Measurements from ENCODE around the gene FKRP.
A peak's percentile ranks its signal among the peaks of the same experiment; 100 is the strongest.
"Not testable (repeated sequence)": the region's sequence is repeated elsewhere in the genome, so short reads cannot be mapped to it uniquely, and the experiment has no call there.

FKRP gene, protein sequence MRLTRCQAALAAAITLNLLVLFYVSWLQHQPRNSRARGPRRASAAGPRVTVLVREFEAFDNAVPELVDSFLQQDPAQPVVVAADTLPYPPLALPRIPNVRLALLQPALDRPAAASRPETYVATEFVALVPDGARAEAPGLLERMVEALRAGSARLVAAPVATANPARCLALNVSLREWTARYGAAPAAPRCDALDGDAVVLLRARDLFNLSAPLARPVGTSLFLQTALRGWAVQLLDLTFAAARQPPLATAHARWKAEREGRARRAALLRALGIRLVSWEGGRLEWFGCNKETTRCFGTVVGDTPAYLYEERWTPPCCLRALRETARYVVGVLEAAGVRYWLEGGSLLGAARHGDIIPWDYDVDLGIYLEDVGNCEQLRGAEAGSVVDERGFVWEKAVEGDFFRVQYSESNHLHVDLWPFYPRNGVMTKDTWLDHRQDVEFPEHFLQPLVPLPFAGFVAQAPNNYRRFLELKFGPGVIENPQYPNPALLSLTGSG

DNA sequence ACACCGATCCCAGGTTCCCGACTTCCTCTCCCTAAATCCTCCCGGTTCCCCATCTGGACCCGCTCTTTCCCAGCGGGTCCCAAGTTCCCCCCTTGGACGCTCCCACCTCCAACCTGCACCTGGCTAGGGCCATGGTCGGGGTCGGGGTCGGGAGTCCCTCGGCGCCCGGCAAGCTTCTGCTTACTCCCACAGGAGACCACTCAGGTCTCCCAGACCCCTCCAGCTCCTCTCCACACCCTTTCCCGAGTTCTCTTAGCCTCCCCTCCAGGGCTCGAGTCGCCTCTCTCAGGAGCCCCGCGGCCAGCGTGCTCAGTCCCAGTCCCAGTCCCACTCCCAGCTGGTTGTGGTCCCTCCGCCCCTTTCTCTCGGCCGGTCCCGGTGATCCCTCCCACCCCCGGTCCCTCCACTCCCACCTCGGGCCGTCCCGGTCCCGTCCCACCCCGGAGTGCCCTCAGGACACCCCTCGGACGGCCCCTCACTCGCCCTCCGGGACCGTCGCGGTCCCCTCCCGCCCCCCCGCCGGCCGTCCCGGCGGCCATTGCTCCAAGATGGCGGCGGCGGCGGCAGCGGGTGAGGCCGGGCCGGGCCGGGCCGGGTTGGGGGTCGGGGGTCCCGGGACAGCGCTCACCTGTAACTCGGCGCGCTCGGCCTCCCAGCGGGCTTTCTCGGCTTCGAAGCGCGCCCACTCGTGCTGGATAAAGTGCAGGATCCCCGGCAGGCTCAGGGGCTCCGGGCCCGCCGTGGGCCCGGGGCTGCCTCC is at the start of gene FKRP:
FKRP (plus strand) TSS at position 537 of the 760 bp plus-strand sequence. CDS start 9,394 bp downstream, outside the sequence.
- FAIRE-seq (no peak), DNase-seq (ENCODE audit: insufficient read length, low spot score) (no peak)

DNA sequence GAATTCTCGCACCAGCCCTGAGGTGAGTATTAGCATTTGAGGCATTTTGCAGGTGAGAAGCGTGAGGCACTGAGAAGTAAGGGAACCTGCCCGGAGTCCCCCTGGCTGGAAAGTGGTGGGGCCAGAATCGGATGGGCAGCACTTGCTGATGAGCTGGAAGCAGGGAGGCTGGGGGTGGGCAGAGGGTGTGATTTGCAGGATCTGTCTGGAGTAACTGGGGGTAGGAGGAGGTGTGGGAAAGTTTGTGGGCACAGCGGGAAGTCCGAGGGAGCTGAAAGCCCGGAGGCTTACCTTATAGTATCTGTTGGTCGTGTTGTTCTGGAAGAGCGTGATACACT is 49.0 kb upstream of the FKRP start:
- FAIRE-seq (no peak), DNase-seq (ENCODE audit: insufficient read length, low spot score) (no peak)

DNA sequence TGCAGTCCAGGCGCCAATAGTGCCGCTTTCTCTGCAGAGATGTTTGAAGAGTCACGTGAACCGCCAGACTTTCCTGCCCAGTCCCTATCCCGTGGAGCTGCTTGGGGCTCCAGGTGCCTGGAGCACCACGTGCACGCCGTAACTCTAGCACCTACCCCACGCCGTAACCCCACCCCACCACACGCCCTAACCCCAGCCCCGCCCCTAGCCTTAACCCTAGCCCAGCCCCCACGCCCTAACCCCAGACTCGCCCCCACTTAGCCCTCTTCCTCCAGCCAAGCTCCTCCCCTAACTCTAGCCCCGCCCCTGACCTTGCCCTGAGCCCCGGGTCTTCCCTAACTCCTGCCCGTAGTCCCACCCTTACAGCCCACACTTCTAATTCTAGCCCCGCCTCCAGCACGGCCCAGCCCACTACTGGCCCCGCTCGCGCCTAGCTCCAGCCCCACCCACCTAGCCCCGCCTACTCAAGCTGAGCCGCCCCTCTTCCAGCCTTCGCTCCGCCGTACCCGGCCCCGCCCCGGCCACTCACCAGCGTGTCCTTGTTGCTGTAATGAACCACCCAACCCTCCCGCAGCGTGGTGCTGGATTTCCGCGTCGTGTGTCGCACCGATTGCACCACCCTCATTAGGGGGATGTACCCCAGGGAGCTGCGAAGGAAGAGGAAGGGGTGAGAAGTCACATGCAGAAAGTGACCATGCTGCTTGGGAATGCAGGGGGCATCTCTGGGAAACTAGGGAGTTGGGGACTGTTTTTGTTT is 48.5 kb upstream of the FKRP start:
- FAIRE-seq (no peak), DNase-seq (ENCODE audit: insufficient read length, low spot score) (no peak)

DNA sequence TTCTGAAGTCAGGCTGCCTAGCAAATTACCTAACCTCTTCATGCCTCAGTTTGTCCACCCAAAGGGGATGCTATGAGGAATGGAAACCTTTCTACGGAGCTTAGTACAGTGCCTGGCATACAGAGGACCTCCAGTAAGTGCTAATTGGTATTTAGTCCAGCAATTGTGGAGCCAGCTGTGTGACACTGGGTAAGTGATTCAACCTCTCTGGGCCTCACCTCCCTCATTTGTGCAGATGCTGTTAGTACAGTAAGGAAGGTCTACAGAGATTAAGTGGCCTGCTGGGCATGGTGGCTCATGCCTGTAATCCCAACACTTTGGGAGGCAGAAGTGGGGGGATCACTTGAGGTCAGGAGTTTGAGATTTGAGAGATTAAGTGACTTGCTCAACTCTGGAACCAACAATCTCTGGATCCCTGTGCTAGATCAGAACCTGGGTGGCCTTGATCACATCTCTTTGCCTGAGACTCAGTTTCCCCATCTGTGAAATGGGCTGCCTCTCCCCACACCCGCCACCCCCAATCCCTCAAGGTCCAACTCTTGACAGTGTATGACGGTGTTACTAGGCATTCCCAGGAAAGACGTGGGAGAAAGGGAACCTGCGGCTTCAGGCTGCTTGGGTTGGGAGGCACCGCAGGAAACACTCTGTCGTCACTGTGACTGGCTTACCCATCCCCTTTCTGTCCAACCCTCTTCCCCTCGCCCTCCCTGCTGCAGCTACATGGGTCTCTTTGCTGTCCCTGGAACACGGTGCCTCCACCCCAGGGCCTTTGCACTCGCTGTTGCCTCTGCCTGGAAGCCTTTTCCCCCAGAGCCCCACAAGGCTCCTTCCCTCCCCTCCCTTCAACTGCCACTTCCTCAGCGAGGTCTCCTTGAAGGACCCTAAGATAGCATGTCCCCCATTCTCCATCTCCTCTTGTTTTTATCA is 47.2 kb upstream of the FKRP start:
- DNase-seq (ENCODE audit: insufficient read length, low spot score) = no peak
- FAIRE-seq = no peak

DNA sequence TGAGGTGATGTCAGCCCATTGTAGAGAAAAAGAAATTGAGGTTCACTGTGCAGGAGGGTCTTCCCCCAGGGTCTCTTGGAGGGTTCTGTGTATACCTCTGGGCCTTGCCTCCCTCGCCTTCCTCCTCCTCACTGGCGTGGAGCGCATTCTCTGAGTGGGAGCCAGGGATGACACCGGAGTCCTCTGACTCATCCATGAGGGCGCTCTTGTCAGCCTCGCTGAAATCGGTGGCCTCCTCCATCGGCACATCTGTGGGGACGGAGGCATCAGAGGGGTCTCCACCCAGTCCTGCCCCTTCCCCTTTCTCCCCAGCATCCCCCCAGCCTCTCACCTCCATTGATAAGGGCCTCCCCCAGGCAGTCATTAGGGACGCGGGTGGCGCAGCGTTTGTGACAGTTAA is 45.2 kb upstream of the FKRP start:
- FAIRE-seq = no peak
- DNase-seq (ENCODE audit: insufficient read length, low spot score) = no peak

DNA sequence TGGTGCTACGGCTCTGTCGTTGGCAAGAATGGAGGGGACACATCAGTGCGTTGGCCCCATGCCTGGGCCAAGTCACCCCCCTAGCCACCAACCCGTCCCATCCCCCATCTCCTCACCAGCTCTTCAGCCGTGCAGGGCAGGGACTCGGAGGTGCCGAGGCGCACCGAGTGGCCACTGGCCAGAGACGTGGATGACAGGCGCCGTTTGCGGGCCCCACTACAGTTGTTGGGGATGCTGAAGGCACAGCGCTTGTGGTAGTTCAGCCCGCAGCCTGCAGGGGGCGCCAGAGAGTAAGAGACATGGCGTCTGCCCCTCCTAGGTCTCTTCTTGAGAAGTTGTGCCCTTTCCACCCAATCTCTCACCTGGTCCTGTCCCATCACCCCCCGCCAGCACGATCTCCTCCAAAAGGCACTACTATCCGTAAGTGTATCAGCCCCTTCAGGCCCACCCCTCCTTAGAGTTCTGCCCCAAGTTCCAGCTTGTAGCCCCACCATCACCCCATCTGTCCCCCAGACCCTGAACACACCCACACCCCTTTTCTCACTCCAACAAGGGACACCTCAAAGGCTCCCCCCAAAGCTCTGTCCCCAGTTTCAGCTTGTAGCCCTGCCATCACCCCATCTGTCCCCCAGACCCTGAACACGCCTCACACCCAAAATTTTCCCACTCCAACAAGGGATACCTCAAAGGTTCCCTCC is 41.3 kb upstream of the FKRP start:
- FAIRE-seq (no peak), DNase-seq (ENCODE audit: insufficient read length, low spot score) (peak; percentile 71)

DNA sequence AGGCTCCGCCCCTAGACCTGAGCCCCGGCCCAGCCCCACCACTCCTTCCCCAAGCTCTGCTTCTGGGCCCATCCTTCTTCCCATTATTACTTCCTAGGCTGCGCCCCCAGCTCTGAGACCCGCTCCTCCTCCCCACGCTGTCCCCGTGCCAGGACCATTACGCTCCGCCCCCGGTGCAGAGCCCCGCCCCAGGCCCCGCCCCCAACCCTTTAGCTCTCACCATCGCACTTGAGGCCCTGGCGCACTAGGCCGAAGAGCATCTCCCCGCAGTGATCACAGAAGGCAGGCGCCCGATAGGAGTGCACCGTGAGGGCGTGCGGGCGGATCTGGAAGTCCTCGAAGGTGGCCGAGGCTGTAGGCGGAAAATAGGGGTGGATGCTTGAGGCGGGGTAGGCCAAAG is 35.2 kb upstream of the FKRP start:
- no peak for FAIRE-seq

DNA sequence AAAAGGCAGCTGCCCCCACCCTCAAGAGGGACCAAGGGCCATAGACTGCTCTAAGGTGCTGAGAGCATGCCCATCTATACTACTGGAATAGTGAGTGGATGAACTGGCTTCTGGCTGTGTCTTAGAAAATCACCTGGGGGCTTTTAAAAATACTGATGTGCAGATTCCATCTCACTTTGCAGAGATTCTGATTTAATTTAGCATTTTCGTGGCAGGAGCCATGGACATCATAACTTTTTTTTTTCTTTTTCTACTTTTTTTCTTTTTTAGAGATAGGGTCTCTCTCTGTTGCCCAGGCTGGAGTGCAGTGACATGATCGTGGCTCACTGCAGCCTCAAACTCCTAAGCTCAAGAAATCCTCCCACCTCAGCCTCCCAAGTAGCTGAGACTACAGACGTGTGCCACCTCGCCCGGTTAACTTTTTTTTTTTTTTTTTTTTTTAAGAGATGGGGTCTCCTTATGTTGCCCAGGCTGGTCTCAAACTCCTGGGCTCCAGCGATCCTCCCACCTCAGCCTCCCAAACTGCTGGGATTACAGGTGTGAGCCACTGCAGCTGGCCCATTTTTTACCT is 33.0 kb upstream of the FKRP start:
- FAIRE-seq; DNase-seq (ENCODE audit: insufficient read length, low spot score): not testable (repeated sequence)

More for the DNA sequence above, 35.2 kb upstream of the FKRP start:
- no peak for DNase-seq (ENCODE audit: insufficient read length, low spot score)

DNA sequence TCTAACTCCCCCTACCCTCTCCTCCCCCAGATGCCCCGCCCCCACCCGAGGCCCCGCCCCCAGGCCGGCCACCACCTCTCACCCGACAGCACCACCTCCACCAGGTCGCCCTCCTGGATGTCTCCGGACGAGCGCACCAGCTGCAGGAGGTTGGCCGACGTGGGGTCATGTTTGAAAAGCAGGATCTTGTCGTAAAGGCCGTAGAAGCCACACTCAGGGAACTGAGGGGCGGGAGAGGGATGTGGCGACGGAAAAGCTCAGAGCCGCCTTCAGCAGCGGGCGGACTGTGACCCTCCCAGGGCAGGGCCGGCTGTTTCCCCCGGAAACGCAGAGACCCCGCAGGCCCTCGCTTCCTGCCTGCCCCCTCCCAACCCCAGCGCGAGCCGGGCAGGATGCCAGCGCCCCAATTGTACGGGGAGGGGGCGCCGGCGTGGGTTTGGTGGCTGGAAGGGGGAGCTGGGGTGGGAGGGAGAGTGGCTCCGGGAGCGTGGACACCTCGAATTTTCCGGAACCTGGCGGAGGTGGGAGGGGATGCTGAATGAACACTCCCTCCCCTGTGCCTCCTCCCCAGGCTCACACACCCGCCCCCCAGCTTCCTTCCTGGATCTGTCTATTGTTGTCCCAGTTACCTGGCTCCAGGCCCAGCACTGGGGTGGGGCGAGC is 31.9 kb upstream of the FKRP start:
- FAIRE-seq (no peak), DNase-seq (ENCODE audit: insufficient read length, low spot score) (peak; percentile 97)

DNA sequence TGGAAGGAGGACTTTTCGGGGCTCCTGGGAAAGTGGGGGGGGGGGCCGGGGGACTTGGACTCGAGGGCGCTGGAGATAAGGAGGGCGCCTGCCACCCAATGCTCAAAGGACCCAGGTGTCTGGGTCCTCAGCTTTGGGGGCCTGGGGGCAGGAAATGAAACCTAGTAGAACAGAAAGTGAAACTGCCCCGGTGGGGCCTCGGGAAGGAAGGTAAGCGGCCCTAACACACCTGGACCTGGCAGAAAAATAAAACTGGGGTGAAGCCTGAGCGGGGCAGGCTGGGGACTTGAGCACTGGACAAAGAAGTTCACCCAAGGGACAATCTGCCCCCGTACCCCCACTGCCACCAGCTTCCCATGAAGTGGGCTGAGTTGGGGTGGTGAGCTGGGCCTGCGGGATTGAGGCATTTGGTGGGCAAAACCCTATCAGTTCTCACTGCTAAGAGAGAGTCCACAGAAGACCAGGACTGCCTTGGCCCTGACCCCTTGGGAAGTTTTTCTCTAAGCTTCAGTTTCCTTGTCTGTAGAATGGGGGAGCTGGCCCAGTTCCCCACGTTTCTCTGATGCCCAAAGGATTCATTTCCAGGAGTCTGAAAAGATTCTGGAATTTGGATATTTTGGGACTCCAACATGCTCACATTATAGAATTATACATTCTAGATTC is 31.3 kb upstream of the FKRP start:
- DNase-seq (ENCODE audit: insufficient read length, low spot score) (no peak), FAIRE-seq (no peak)

DNA sequence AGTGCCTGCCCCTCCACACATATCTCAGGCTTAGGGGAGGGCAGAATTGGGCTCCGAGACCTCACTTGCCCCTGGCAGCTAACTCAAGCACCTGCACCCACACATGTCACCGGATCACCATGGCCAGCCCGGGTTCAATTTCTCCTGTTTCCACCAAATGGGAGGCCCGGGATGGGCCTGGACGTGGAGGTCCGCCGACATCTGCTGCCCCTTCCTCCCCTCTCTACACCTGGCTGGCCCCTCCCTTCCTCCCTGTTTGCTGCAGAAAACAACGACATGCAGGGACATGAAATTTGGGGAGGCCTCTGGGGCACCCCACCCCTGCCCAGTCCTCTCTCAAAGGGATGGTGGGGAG is 30.3 kb upstream of the FKRP start:
- no peak for DNase-seq (ENCODE audit: insufficient read length, low spot score)
- no peak for FAIRE-seq

DNA sequence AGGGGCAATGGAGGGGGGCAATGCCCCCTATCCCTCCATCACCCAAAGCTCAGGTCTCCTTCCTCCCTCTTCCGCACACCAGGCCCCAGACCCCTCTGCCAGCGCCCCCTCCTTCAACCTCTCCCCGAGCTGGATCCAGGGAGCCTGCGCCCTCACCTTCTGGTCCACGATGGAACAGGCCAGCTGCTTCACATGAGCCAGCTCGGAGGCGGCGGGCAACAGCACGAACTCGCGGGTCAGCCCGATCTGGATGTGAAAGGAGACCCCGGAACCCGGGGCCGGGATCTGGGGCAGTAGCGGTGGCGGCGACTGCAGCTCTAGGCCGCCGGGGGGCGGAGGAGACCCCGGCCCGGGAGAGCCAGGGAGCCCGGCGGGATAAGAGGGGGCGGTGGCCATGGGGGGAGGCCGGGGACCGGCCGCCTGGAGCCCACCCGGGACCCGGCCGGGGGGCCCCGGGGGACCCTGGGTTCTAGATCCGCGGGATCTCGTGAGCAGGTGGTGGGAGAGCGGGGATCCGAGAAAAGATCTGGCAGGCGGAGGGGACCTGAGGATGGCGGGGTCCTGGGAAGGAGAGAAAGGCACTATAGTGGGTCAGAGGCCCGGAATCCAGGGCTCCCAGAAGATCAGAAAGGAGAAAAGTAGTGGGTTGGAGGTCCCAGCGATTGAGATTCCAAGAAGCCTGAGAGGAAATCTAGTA is 29.7 kb upstream of the FKRP start:
- FAIRE-seq (no peak), DNase-seq (ENCODE audit: insufficient read length, low spot score) (no peak)

DNA sequence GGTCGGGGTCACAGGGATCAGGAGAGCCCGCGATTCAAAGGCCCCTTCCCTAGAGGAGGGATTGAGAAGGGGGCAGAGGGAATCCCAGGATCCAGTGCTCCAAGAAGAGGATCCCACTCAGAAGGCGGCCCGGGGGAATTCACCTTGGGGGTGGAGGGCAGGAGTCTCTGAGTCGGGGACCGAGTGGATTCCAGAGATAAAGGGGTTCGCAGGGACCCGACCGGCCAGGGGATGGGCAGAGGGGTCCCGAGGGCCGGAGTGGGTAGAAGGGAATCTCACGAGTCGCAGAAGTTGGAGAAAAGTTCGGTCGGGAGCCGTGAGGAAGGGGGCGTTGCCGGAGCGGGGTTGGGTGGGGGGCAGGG is 29.2 kb upstream of the FKRP start:
- no peak for DNase-seq (ENCODE audit: insufficient read length, low spot score)
- FAIRE-seq = no peak

DNA sequence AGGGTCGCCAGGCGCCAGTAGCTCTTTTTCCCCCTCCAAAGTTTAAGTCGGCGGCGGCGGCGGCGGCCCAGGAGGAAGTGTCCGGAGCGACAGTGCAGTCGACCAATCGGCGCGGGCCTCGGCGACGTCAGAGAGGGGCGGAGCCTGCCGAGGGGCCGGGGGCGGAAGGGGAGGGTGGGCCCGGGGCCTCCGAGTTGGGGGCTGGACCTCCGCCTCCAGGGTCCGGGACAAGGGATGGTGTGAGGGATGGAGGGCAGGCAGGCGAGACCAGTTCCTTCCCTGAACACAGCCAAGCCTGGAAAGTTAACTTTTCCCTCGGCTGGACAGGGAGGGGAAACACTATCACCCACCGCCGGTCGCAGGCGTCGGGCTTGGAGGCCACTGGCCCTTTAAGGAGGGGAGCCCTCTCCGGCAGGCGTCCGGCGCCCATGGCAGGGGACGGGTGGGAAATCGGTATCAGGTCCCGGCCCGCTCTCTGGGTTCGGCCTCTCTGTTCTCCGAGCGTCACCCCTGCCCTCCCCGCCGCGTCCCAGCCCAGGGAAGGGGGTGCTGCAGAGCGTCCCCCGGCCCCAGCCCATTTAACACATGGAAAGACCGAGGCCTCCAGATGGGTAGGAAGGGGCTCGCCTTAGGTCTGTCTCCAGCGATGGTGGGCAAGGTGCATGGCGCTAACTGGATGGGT is 28.7 kb upstream of the FKRP start, which contains the start of gene PRKD2:
PRKD2 (minus strand) TSS at position 81 of the 682 bp plus-strand sequence. CDS start 744 bp downstream, outside the sequence.
- DNase-seq (ENCODE audit: insufficient read length, low spot score) (peak; percentile 91), FAIRE-seq (peak; percentile 62)

DNA sequence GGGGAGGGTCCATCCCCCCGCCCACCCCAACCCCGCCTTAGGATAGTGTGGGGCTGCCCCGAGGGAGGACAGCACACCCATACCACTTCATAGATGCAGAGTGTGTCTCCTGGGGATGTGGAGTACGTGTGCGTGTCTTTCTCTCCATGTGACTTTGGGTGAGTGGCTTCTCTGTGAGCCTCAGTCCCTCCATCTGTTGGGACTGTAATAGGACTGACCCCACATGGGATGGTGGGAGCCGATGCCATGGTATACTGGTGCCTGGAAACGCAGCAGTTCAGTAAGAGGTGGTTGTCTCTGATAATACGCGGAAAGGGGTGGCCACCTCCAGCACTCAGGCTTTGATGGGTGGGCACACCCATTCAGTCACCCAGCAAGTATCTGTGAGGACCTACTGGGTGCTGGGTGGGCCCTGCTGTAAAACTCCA is 28.1 kb upstream of the FKRP start:
- DNase-seq (ENCODE audit: insufficient read length, low spot score) (no peak), FAIRE-seq (no peak)

DNA sequence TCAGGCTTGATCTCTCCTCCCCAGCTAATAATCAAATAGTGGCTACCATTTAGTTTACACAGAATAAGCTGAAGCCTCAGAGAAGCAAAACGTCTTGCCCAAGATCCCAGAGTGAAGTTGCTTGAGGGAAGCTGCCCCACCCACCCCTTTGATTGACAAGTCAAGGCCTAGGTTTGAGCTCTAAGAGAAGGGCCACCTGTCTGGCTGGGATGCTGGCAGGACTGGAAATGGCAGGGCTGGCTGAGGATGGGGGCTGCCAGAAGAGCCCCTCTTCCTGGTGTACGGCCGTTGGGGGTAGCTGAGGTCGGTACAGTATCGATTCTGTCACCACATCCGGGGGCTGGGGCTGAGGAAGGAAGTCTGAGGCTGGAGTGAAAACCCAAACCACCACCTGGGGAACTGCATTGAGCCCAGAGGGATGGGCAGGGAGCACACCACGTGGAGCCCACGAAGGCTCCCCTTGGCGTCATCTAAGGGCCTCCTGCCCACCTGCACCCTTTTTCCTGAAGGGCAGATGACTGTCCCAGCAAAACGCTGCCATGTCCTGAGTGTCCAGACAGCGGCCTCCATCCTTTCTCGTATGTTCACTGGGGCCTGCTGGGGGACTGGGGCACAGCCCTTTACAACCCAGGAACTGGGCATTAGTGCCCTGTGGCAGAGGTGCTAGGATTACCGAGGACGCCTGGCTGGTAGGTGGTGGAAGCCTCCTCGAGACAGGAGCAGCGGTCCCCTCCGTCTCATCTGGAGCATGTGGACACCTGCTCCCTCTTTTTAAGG is 27.5 kb upstream of the FKRP start:
- no peak for DNase-seq (ENCODE audit: insufficient read length, low spot score)
- FAIRE-seq = no peak

All from HTR-8/SVneo (cell line).